Activated CD8-positive, alpha-beta memory T cell treated with anti-CD3 and anti-CD28 coated beads for 36 hours (primary cell): ENCODE results near the gene KRTAP7-1. TPM values are rescaled to one million over a fixed set of nuclear protein-coding genes. Genes with fewer than 3 reads are reported as not detected.

Experiments used
- CTCF ChIA-PET: fragments of 350-600 bp; sonication (Branson Sonifier 250); formaldehyde crosslinking; loops from one replicate; lab custom pipeline; 2021; ENCODE audit warnings: antibody characterized with exemption; lab: Charles Lee
- POLR2A ChIA-PET: fragments of 350-600 bp; sonication (Branson Sonifier 250); formaldehyde crosslinking; loops from one replicate; lab custom pipeline; 2021; ENCODE audit warnings: antibody characterized with exemption; lab: Charles Lee
- total RNA-seq, 2 experiments: library from RNA; stranded (reverse); gene quantifications; one replicate each; pipeline ENCODE4 v1.2.3, GENCODE V29; 2021

The KRTAP7-1 gene, protein sequence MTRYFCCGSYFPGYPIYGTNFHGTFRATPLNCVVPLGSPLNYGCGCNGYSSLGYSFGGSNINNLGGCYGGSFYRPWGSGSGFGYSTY
- not detected for total RNA-seq

DNA sequence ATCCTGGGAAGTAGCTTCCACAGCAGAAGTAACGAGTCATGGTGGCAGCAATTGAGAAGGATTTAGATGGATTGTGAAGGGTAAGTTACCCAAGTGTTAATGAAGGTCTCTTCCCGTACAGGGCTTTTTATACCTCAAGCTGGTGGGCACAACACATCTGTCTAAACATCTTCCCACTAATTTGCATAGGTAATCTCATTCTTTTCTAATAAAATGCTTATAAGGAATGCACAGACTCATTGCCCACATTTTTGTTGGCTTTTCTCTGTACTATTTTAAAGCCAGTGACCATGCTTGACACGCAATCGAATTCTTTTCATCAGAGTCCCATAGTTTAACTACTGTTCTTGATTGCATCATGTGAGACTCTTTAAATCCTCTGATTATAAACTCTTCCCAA is at the start of gene KRTAP7-1:
KRTAP7-1 (minus strand) TSS at position 101 of the 400 bp plus-strand sequence; CDS start at position 40, 61 bp downstream.
- CTCF ChIA-PET = no interaction called here
- POLR2A ChIA-PET = no interaction called here

DNA sequence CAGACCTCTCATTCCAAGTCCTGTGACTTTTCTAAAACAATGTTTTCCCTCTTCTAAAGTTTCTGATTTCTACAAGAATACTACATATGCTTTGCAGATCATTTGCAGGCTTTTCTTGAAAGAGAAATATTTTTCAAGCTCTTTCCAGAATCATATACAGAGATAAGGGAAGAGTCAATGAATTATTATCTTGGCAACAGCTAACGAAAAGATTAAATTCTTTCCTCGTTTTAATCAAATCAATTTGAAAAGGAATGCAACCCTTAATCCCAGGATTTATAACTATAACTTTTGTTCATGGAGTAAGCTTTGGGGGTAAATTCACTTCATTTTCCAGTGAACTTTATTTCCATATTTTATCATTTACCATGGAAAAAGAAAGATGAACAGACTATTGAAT is 45.0 kb upstream of the KRTAP7-1 start:
- POLR2A ChIA-PET = no interaction called here
- CTCF ChIA-PET = no interaction called here

- POLR2A ChIA-PET = no interaction called here
- CTCF ChIA-PET = no interaction called here
Observed at GRCh38 chr21:30847627-30848500, 18.3 kb upstream of the KRTAP7-1 start.

- ChIA-PET POLR2A (no interaction called here), CTCF (no interaction called here)
Observed at GRCh38 chr21:30842990-30843389, 13.4 kb upstream of the KRTAP7-1 start.

- CTCF ChIA-PET = interaction anchor here (0.5 to 1.1 kb wide), 2 partner anchors 21 to 251 kb away, joined by 3 read pairs; no protein-coding TSS in a partner anchor
- POLR2A ChIA-PET = no interaction called here
Observed at GRCh38 chr21:30839304-30839703, 9.7 kb upstream of the KRTAP7-1 start.

- CTCF ChIA-PET = no interaction called here
Observed at GRCh38 chr21:30838536-30838935, 9.0 kb upstream of the KRTAP7-1 start.

GRCh38 chr21:30831194-30831765 is 1.7 kb upstream of the KRTAP7-1 start:
- ChIA-PET CTCF (interaction anchor here (1.4 to 1.7 kb wide), 2 partner anchors 18 to 256 kb away, joined by 3 to 5 read pairs; no protein-coding TSS in a partner anchor), POLR2A (no interaction called here)

More at GRCh38 chr21:30838536-30838935, 9.0 kb upstream of the KRTAP7-1 start:
- POLR2A ChIA-PET = no interaction called here

DNA sequence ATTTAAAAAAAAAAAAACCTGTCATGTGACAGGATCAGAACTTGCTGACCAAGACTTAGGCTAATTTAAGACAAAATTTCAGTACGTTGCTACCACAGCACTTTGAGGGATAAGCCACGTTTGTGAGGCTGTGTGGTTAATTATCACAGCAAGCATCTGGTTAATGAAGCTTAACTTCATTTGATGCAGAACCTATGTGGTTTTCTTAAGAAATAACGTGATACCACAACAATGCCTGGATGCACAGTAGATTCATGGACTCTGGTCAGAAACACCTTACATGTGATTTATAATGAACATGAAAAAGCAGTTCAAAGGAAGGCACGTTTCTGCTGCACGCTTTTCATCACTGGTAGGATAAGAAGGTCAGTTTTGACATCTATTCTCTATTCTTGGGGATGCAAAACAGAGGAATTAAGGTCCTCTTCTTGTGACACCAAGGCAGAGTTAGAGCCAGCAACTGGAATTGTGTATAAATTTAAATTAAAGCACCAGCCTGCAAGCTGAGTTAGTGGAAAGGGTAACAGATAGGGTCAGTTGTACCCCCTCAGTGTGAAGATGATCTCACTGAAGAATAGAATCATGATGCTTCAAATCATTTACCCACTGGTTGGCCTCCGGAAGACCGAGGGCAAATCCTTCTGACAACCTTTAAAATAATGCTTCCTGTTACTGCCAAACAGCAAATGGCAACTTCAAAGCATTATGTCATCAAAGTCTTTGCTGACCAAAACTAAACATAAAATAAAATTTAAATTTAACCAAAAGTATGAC is 10.5 kb downstream of the KRTAP7-1 start:
- CTCF ChIA-PET = interaction anchor here (0.9 kb wide), 1 partner anchor 21 kb away, joined by 3 read pairs; no protein-coding TSS in a partner anchor
- POLR2A ChIA-PET = no interaction called here

DNA sequence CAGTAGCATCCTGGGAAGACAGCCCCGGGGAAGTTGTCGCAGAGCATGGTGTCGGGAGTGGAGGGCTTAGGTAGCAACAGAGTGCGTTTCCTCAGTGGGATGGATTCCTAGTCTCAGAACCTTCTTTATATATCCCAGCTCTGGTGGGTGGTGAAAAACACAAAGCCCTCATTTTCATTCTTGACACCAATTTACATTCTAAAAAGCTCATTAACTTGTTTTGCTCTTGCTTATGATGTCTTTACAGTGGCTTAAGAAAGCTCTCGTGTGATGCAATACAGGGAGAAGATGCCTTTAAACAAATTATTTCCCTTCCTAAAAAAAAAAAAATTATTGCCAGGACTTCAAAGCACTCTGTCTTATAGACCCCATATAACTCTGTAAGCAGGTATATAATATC is 16.4 kb downstream of the KRTAP7-1 start, which contains the start of gene KRTAP8-1:
KRTAP8-1 (minus strand) TSS at position 101 of the 400 bp plus-strand sequence; CDS start at position 47, 54 bp downstream.
- ChIA-PET CTCF (no interaction called here), POLR2A (no interaction called here)

GRCh38 chr21:30800605-30801004 is 29.0 kb downstream of the KRTAP7-1 start:
- ChIA-PET POLR2A (no interaction called here), CTCF (no interaction called here)

DNA sequence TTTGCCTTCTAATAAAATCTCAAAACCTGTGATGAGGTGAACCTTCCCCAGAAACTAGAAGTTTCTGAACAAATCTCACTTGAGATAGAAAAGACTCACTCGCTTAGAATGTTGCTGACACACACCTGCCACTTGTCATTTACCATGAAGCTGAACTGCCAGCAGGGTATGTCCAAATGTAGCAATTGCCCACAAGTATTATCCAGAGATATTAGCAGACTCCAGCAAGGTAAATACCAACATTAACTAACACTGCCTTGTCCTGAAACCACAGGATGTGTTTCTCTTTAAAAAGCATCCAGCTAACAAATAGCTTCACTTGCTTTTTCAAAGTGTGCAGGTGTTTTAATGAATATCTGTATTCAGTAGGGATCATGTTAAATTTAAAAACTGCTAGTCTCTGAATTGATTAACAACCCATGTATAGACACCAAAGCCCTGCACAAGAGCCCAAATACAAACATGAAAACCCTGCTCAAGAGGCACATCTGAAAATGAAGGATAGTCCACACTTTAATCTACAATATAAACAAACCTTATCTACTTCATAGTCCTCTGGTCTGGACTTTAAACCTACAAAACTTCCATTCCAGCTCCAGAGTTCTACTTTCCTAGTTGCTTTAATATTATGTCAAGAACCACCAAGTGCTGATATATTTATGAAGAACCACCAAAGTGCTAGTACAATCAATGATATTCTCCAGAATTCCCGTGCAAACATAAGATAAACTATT is 35.8 kb downstream of the KRTAP7-1 start:
- CTCF ChIA-PET = interaction anchor here (1.1 kb wide), 1 partner anchor 292 kb away, joined by 5 read pairs; no protein-coding TSS in a partner anchor
- POLR2A ChIA-PET = no interaction called here

DNA sequence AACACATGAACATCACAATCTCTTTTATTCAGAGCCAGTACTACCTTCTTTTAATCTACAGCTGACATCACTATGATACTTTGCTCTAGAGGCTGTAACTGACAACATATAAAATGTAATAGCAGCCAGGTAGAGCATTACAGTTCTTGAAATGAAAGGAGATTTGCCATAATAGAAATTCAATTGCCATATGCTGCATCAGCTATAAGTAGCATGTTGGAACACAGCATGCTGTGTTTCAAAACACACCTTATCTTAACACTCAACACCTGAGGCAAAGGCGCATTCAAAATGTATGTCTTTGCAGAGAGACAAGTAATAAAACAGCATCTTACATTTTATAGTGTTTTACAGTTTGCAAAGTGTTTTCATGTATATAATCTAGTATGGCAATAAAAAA is 50.3 kb downstream of the KRTAP7-1 start:
- ChIA-PET POLR2A (no interaction called here), CTCF (no interaction called here)

Other genes with a start within 250 kb of the KRTAP7-1 start
- gene KRTAP22-2, start 239.4 kb downstream of the KRTAP7-1 start, total RNA-seq = not detected
- not detected for gene KRTAP6-3, start 237.3 kb downstream of the KRTAP7-1 start, total RNA-seq
- not detected for gene KRTAP6-2, start 230.9 kb downstream of the KRTAP7-1 start, total RNA-seq
- gene KRTAP22-1, start 228.7 kb downstream of the KRTAP7-1 start, total RNA-seq = not detected
- gene KRTAP6-1, start 215.8 kb downstream of the KRTAP7-1 start, total RNA-seq = not detected
- not detected for gene KRTAP20-1, start 213.3 kb downstream of the KRTAP7-1 start, total RNA-seq
- not detected for gene KRTAP20-4, start 209.1 kb downstream of the KRTAP7-1 start, total RNA-seq
- gene KRTAP20-2, start 194.6 kb downstream of the KRTAP7-1 start, total RNA-seq = not detected
- not detected for gene KRTAP20-3, start 186.9 kb downstream of the KRTAP7-1 start, total RNA-seq
- gene KRTAP21-3, start 111.0 kb downstream of the KRTAP7-1 start, total RNA-seq = not detected
- not detected for gene KRTAP21-2, start 82.5 kb downstream of the KRTAP7-1 start, total RNA-seq
- gene KRTAP21-1, start 74.3 kb downstream of the KRTAP7-1 start, total RNA-seq = not detected
- gene KRTAP8-1, start 16.5 kb downstream of the KRTAP7-1 start, total RNA-seq = not detected
- gene KRTAP11-1, start 51.8 kb upstream of the KRTAP7-1 start, total RNA-seq = not detected
- not detected for gene KRTAP19-8, start 208.7 kb upstream of the KRTAP7-1 start, total RNA-seq